GM12878 (cell line): Measurements from ENCODE around the gene MEF2C.

ENCODE experiments used
- ATF3 ChIP-seq: IDR thresholded peaks from 2 replicates; pipeline ENCODE4 v1.6.1; 2011; ENCODE audit warnings: low read depth, mild to moderate bottlenecking, low read length, moderate library complexity, borderline replicate concordance; ENCODE audit errors: extremely low read depth
- ATF7 ChIP-seq: fragments of 450-650 bp; IDR thresholded peaks from 2 replicates; pipeline ENCODE4 v1.6.1; 2016; ENCODE audit warnings: low read depth, mild to moderate bottlenecking
- CEBPZ ChIP-seq: fragments of 150-350 bp; IDR thresholded peaks from 2 replicates; pipeline ENCODE4 v1.6.1; 2016; ENCODE audit warnings: low read depth, low read length
- CHD1 ChIP-seq: IDR thresholded peaks from 2 replicates; pipeline ENCODE4 v1.6.1; 2012; ENCODE audit warnings: low read depth, low read length, improper control_type of control experiment
- CHD4 ChIP-seq: fragments of 200-600 bp; sonication (generic); IDR thresholded peaks from 2 replicates; pipeline ENCODE4 v1.6.1; 2016; ENCODE audit warnings: mild to moderate bottlenecking
- EZH2 ChIP-seq: IDR thresholded peaks from 2 replicates; pipeline ENCODE4 v1.6.1; 2012; ENCODE audit warnings: low read depth, mild to moderate bottlenecking, control low read depth, inconsistent platforms, low read length, borderline replicate concordance; ENCODE audit not compliant: control insufficient read depth
- MTA3 ChIP-seq: IDR thresholded peaks from 2 replicates; pipeline ENCODE4 v1.6.1; 2012; ENCODE audit warnings: low read length, inconsistent platforms, borderline replicate concordance
- RAD21 ChIP-seq: IDR thresholded peaks from 2 replicates; pipeline ENCODE4 v1.6.1; 2011; ENCODE audit warnings: mild to moderate bottlenecking, low read depth, low read length, moderate library complexity; ENCODE audit not compliant: insufficient read depth
- SIN3A ChIP-seq: IDR thresholded peaks from 2 replicates; pipeline ENCODE4 v1.6.1; 2012; ENCODE audit warnings: low read depth, low read length, improper control_type of control experiment
- SMC3 ChIP-seq: IDR thresholded peaks from 2 replicates; pipeline ENCODE4 v1.6.1; 2011; ENCODE audit warnings: low read length, improper control_type of control experiment, borderline replicate concordance
- TF ChIP-seq, protein P1 (sequence below): IDR thresholded peaks from 2 replicates; pipeline ENCODE4 v1.6.1; 2012; ENCODE audit warnings: low read depth, low read length, improper control_type of control experiment
- TF ChIP-seq, protein P2 (sequence below): fragments of 450-650 bp; IDR thresholded peaks from 2 replicates; pipeline ENCODE4 v1.6.1; 2017; ENCODE audit warnings: antibody characterized with exemption, mild to moderate bottlenecking, moderate library complexity

GRCh38 chr5:88847420-88847819 lies 35.6 kb downstream of the MEF2C start:
- no peak for TF ChIP-seq CHD4
- TF ChIP-seq, protein P1, sequence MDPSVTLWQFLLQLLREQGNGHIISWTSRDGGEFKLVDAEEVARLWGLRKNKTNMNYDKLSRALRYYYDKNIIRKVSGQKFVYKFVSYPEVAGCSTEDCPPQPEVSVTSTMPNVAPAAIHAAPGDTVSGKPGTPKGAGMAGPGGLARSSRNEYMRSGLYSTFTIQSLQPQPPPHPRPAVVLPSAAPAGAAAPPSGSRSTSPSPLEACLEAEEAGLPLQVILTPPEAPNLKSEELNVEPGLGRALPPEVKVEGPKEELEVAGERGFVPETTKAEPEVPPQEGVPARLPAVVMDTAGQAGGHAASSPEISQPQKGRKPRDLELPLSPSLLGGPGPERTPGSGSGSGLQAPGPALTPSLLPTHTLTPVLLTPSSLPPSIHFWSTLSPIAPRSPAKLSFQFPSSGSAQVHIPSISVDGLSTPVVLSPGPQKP = no peak
- no peak for TF ChIP-seq CEBPZ
- no peak for TF ChIP-seq RAD21
- TF ChIP-seq EZH2 = no peak
- no peak for TF ChIP-seq MTA3
- TF ChIP-seq SIN3A = no peak
- TF ChIP-seq, protein P2, sequence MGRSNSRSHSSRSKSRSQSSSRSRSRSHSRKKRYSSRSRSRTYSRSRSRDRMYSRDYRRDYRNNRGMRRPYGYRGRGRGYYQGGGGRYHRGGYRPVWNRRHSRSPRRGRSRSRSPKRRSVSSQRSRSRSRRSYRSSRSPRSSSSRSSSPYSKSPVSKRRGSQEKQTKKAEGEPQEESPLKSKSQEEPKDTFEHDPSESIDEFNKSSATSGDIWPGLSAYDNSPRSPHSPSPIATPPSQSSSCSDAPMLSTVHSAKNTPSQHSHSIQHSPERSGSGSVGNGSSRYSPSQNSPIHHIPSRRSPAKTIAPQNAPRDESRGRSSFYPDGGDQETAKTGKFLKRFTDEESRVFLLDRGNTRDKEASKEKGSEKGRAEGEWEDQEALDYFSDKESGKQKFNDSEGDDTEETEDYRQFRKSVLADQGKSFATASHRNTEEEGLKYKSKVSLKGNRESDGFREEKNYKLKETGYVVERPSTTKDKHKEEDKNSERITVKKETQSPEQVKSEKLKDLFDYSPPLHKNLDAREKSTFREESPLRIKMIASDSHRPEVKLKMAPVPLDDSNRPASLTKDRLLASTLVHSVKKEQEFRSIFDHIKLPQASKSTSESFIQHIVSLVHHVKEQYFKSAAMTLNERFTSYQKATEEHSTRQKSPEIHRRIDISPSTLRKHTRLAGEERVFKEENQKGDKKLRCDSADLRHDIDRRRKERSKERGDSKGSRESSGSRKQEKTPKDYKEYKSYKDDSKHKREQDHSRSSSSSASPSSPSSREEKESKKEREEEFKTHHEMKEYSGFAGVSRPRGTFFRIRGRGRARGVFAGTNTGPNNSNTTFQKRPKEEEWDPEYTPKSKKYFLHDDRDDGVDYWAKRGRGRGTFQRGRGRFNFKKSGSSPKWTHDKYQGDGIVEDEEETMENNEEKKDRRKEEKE = no peak
- no peak for TF ChIP-seq ATF7
- no peak for TF ChIP-seq CHD1
- no peak for TF ChIP-seq SMC3
- TF ChIP-seq ATF3 = no peak
